HG03378 (cell line): ENCODE results near the gene PTTG1IP.
A peak's percentile ranks its signal among the peaks of the same experiment; 100 is the strongest.

Experiments used
- ATAC-seq: cut with Tn5 transposase; IDR thresholded peaks from one replicate; pipeline ENCODE4 v1.9.1; 2021; ENCODE audit warnings: mild to moderate bottlenecking, moderate library complexity; ENCODE audit not compliant: unreplicated experiment

PTTG1IP gene

DNA sequence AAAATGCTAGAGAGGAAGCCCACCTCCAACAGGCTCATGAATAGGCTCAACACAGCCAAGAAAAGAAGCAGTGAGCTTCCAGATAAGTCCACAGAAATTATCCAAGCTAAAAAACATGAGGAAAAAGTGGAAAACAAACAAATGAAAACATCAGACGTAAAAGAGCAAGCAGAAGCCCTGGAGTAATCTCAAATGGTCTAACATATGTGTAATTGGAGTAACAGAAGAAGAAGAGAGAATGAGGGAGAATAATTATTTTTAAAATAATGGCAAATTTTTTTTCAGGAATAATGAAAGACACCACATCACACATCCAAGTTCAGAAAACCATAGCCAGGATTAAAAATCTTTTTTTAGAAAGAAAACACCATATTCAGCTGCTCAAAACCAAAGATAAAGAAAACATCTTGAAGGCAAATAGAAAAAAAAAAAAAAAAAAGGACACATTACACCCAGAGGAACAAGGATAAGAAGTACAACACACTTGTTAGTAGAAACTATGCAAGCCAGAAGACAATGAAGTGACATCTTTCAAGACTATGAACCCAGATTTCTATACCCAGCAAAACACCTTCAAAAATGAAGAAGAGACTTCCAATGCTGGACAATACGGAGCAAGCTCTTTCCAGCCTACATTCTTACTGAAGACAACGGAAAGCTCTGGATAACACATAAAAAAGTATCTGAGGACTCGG is 45.0 kb downstream of the PTTG1IP start:
- no peak for ATAC-seq

DNA sequence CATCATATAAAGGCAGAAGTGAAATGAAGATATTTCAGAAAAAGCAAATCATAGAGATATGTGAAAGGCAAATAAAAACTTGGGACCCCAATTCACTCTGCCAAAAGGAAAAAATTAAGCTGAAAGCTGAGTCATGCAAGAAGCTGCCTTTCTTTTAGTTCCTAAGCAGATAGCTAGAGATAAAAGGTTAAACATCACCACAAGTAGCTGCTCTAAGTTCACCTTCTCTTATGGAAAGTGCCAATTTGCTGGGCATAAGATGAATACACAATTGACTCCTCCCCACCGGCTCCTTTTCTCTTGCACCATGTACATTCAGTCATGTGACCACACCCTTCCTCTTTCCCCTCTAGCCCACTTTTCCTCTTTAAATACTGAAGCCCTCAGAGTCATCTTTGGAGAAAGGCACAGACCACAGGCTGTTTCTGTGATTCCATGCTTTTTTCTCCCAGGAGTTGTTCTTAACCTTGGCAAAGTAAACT is 50.3 kb downstream of the PTTG1IP start:
- no peak for ATAC-seq

DNA sequence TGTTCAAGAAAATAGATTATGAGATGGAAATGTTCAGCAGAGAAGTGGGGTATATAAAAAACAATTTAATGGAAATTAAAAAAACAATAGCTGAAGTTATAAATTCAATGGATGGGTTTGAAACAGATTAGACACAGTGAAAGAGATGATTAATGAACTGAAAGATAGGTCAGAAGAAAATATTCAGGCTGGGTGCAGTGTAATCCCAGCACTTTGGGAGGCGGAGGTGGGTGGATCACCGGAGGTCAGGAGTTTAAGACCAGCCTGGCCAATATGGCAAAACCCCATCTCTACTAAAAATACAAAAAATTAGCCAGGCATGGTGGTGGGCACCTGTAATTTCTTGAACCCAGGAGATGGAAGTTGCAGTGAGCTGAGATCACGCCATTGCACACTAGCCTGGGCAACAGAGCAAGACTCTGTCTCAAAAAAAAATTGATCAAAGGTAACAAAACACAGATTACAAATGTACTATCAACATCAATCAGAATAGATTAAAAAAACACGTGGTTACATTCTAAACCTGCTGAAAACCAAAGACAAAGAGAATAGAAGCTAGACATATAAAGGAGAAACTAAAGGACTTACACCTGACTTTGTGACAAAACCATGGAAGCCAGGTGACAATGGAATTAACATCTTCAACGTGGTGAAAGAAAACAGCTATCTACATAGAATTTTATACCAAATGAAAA is 50.9 kb downstream of the PTTG1IP start:
- ATAC-seq, result no peak

DNA sequence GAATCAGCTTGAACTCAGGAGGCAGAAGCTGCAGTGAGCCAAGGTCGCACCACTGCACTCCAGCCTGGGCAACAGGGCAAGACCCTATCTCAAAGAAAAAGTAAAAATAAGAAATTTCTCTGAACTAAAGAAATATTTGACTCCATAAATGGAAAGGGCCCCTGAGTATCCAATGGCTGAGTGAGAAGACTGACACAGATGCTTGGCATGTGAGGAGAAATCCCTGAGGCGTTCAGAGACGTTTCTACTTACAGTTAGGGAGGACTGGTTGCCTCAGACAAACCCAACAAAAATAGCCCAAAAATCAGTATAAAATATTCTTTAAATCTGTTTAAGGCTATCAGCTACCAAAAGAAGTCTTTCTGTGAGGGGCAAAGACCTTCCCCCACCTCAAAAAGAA is 52.6 kb downstream of the PTTG1IP start:
- ATAC-seq, result no peak

DNA sequence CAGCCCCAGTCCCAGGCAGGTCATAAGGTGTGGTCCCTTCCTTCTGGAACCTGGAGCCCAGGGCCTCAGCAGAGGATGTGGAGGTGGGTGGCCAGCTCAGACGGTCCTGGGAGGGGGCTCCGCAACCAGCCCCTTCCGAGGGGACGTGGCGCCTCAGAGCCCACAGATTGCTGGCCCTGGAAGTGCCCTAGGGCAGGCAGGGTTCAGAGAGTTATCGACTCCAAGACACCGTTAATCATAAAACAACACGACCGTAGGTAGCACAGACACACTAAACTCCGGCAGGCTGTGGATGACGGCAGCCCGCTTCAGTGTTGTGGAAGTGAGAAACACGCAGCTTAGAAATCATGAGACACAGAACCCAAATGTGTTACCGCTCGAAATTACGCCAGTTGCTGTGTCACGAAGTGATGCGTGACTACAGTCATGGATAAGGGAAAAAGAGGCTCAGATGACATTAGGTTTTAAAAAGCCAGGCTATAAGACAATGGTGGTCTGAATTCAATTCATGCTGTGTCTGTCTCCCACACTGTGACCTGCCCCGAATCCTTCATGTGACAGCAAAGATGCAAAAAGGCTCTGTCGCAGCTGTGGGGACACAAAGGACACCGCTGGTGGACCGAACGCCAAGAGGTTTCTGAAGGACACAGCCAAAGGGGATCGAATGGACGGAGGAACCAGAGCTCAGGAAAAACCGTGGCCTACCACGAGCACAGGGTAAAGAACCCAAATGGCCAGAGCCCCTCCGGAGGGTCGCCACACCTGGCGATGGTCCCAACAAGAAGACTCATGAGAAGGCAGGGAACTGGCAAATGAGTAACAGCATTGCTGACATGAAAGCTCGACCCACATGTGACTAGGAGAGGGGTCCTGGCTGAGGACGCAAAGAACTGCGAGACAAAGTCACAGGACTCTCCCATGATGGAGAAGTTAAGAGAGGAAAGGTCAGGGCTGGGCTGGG is 53.9 kb downstream of the PTTG1IP start:
- ATAC-seq, result no peak

DNA sequence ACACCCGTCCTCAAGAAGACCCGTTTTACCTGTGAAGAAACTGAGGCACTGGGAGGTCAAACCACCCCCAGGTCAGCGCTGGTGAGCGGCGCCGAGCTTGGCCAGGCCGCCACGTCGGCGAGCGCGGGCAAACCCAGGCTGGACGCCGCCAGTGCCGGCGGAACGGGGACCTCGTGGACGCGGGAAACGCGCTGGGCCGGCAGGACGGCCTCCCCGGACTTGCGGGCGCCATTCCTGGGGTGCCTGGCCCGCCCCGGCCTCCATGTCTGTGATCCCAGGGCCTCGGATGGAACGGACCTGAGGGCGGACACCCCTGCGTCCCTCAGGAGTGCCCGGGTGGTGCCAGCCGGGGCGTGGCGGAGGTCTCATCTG is 54.9 kb downstream of the PTTG1IP start:
- no peak for ATAC-seq

DNA sequence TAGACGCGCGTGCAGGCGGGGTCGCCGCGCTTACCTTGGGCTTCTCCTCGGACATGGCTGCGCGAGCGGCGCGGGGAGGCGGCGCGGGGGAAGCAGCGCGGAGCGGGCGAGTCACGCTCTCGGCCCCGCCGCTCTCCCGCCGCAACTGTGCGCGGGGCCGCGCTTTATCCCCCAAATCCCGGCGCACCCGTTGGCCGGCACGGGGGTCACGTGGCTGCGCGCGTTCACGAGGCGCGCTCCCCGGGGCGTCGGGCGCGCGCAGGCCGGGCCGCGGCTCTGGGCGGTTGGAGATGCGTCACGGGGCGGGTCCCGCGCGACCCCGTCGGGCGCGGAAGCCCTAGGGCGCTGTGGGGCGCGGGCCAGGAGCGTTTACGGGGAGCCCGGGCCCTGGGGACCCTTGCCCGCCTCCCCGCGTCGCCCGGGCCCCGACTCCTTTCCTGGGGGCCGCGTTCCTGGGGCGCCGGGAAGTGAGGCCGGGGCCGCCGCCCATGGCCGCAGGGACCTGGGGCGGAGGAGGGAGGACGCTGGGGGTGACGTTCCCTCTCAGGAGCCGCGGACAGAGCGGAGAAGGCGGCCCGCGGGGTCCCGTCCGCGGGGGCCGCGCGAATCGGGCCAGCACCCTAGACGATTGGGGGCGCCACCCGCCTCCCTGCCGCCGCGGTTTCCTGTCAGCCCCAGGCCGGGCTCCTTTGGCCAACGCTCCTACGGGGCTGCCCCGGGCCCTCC is 55.4 kb downstream of the PTTG1IP start, which contains the start of gene SUMO3:
Gene SUMO3 (minus strand): TSS at position 149 of the 726 bp plus-strand sequence. CDS start 94 bp downstream, at position 55.
- no peak for ATAC-seq

DNA sequence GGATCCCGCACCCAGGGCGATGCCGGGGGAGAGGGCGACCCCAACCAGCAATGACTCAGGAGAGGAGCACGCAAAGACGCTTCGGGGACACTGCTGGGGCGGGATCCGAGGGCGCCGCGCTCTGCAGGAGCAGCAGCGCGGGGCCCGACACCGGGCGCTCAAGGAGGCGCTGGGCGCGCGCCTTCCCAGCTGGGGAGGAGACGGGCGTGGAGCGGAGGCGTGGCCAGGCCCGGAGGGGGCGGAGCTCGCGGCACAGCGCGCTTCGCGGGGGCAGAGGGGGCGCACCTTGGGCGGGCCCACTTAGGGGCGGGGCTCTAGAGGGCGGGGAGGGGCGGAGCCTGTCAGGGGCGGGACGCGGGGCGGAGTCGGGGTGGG is 56.0 kb downstream of the PTTG1IP start:
- ATAC-seq, result peak; percentile 39

DNA sequence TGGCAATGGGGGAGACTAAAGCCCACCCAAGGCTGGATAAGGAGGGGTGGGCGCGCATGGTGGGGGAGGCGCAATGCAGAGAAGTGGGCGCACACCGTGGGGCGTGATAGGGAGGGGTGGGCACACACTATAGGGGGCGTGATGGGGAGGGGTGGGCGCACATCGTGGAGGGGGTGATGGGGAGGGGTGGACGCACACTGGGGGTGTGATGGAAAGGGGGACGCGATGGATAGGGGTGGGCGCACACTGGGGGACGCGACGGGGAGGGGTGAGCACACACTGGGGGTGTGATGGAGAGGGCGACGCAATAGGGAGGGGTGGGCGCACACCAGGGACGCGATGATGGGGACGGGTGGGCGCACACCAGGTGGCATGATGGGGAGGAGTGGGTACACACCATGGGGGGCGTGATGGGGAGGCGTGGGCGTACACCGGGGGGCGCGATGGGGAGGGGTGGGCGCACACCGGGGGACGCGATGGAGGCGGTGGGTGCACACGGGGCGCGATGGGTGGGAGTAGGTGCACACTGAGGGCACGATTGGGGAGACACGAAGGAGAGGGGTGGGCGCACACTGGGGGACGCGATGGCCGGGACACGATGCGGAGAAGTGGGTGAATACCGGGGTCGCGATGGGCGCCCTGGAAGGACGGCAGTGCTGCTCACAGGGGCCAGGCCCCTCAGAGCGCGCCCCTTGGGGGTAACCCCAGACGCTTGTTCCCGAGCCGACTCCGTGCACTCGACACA is 56.6 kb downstream of the PTTG1IP start:
- no peak for ATAC-seq

DNA sequence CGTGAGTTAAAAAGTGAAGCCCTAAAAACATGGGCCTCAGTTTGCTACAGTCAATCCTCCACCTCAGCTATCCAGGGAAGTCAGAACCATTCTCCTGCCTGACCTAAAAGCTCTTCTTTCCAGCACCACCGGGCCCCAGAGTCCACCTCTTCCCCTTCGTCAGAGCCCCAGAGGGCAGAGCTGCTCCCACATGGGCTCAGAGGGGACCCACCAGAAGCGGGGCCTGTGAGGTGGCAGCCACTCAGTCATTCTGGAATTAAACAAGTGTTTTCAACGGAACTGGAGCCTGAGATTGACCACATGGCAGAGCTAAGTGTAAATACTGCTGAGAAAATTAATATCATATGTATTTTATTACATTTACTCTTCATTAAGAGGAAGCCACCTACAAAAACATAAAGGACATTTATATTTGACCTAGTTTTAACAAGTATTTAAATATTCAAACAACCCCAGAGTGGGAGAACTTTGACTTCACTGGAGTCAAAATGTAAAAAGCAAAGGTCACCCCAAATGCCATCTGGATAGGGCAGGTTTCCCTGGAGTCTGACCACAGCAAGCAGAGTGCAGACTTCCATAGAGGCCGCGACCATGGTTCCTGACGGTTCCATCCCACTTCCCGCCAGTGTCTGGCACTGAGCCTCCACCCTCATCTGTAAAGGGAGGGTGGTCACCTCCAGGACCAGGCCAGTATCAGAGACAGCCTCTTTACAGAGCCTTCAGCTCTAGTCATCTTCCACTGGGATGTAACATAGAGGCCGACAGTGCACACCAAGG is 57.5 kb downstream of the PTTG1IP start:
- ATAC-seq, result no peak

DNA sequence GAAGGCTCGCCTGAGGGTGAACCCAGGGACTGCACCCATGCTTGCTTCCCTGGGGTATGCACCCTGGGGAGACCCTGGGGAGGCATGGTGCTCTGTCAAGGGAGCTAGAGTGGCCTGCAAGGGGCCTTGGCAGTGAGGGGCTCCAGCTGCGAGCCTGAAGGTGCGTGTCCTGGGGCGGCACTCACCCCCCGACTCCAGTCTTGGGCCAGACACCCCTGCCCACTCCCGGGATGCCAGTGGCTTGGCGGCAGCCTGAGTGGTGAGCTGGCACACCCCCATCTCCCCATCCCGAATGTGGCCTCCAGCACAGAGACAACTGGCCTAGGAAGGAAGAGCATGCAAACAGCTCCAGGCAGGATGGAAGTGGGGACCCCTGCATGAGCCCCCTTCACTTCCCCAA is 58.3 kb downstream of the PTTG1IP start:
- no peak for ATAC-seq

DNA sequence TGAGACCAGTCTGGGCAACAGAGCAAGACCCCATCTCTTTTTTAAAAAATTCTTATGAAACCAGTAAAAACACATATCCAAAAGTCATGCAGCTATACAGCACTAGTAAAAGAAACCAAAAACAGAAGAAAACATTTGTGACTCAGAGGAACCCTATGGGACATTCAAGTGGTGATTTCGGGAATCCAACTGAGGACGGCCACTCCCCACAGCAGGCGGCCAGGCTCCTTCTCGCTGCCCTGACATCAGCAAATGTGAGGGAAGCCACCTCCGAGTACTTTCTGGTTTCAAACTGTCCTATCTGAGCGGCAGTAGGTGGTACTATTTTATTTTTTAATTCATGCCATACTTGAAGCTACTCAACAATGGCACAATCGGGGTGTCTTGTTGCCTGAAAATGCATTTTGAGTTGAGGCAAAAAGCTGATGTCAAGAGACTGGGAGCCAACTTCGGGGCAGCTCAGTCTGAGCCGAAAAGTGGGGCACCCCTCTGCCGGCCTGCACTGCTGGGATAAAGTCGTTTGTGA is 58.9 kb downstream of the PTTG1IP start:
- ATAC-seq, result no peak

DNA sequence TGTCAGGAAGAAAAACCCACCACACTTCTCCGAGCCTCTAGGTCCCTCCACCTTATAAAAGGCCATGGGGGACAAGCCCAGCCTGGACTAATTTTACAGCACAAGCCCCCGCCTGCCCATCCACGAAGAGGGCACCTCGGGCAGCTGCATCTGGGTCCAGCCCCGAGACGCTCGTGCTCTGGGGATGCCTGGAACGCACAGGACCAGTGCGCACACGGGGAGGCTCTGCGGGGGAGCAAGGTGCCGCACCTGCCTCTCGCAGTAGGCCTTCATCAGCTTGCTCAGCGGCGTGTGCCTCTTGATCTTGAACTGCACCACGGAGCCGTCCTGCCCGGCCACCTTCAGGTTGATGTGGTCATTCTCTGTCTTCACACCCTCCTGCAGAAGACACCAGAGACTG is 59.8 kb downstream of the PTTG1IP start:
- no peak for ATAC-seq

DNA sequence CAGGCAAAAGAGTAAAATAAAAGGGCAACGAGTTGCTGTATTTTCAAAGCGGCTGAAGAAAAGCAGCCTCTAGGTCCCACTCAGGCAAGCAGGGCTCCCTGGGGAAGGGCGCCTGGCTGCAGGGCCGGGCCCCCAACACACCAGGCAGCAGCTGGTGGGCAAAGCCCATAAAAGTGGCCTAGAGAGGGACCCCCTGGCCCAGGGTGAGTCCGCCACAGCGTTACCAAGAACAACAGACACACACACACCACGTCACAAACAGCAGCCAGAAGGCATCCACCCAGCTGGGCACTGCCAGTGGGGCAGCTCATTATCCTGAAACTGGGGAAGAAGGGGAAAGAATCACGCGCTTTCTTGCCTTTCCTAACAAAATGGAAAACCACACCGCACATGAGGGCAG is 60.3 kb downstream of the PTTG1IP start:
- no peak for ATAC-seq

DNA sequence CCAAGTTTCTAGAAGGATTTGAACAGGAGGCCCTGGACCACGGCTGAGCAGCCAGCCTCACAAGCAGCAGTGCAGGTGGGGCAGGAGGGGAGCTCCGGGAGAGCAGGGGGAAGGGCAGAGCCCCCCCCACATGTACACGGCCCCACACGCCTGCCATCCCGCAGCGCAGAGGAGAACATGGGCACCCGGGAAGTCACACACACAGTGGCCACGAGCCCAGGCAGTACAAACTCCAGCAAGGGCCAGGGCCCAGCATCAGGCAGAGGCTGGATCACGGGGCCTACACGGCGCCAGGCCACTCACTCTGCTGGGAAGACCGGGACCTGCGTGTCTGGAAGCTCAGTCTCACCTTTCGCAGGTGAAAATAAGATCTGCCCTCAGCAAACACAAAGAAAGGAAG is 60.9 kb downstream of the PTTG1IP start:
- ATAC-seq, result no peak

DNA sequence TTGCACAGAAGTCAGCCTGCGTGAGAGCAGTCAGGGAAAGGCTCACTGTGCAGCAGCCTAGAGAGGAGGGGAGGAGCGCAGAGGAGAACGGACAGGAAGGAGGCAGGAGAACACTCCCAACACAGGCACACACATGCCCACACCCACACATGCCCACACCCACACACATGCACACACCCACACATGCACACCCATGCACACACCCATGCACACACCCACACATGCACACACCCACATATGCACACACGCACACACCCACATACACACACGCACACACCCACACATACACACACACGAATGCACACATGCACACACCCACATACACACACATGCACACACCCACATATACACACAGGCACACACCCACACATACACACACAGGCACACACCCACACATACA is 62.7 kb downstream of the PTTG1IP start:
- ATAC-seq, result no peak

DNA sequence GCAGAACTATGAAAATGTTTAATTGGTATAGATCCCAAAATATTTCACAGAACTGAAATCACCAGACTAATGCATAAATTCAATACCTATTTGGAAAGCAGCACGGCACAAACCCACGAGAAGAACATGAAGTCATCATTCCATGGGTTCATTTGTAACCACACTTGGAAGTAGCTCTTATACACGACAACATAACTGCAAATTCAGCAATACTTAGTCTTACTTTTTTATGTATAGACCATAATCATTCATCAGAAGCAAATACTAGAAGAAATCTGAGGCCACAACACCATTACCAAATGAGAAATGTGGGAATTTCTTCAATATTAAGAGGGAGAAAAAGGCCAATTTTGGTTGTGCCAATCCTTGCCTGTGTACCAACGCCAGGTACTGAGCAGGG is 67.6 kb downstream of the PTTG1IP start:
- ATAC-seq, result no peak

DNA sequence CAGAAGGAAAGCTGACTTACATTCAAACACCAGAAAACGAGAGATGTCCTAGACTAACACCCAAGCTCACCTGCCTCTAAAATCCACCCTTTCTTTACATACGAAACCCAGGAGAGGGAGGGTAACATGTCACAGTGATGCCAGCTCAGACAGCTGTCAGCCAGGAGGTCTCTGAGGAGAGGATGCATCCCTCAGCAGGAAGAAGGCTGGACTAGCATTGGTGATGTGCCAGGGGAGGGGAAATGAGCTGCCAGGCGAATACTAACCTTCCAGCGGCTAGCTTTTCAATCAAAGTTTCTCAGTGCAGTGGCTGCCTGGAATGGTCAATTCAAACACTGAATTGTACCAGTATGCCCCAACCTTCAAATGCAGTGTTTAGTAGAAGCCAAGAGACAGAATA is 68.3 kb downstream of the PTTG1IP start:
- ATAC-seq, result no peak

DNA sequence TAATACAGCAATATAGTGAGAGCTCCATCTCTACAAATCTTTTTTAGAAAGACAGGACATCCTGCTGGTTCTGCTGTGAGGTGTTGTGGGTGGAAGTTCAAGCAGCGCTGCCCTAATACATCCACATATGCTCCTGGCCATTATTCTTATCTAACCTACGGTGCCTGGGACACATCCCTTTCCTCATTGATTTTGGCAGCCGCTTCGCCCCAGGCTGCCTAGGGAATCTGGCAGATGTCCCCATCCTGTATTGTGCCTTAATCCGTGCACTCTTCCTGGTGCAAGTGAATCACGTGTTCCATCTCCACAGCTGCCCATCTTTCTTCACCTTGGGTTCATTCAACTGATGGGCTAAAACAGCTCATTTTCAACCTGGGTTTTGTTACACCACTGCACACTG is 68.7 kb downstream of the PTTG1IP start:
- ATAC-seq, result no peak
